8988T (cell line): Measurements from ENCODE around the gene CYSTM1.

ENCODE experiments used
- DNase-seq: peaks from one replicate; pipeline ENCODE4 v3.0.0; 2011

The CYSTM1 gene

GRCh38 chr5:140238756-140239155 lies 63.8 kb downstream of the CYSTM1 start:
- no peak for DNase-seq

GRCh38 chr5:140239461-140239860 lies 64.5 kb downstream of the CYSTM1 start:
- DNase-seq, result no peak

- peak; percentile 69 for DNase-seq
Observed at GRCh38 chr5:140239939-140240700, 65.1 kb downstream of the CYSTM1 start.

- no peak for DNase-seq
Observed at GRCh38 chr5:140240987-140241706, 66.2 kb downstream of the CYSTM1 start.

- no peak for DNase-seq
Observed at GRCh38 chr5:140242099-140242498, 67.1 kb downstream of the CYSTM1 start.

- DNase-seq, result no peak
Observed at GRCh38 chr5:140242890-140243585, 68.0 kb downstream of the CYSTM1 start.

GRCh38 chr5:140243706-140244250 lies 68.8 kb downstream of the CYSTM1 start:
- no peak for DNase-seq

GRCh38 chr5:140244525-140245025 lies 69.6 kb downstream of the CYSTM1 start:
- peak; percentile 61 for DNase-seq

GRCh38 chr5:140245341-140245740 lies 70.4 kb downstream of the CYSTM1 start:
- no peak for DNase-seq

- no peak for DNase-seq
Observed at GRCh38 chr5:140245926-140246325, 70.9 kb downstream of the CYSTM1 start.

GRCh38 chr5:140246378-140247122 lies 71.6 kb downstream of the CYSTM1 start:
- DNase-seq, result no peak

GRCh38 chr5:140248414-140248813 lies 73.4 kb downstream of the CYSTM1 start:
- no peak for DNase-seq

- DNase-seq, result no peak
Observed at GRCh38 chr5:140249536-140249935, 74.5 kb downstream of the CYSTM1 start.

GRCh38 chr5:140250386-140250785 lies 75.4 kb downstream of the CYSTM1 start:
- DNase-seq, result no peak

- peak; percentile 50 for DNase-seq
Observed at GRCh38 chr5:140251527-140251973, 76.6 kb downstream of the CYSTM1 start.

- DNase-seq, result no peak
Observed at GRCh38 chr5:140252470-140253126, 77.6 kb downstream of the CYSTM1 start.

- no peak for DNase-seq
Observed at GRCh38 chr5:140253985-140254384, 79.0 kb downstream of the CYSTM1 start.

- DNase-seq, result no peak
Observed at GRCh38 chr5:140255460-140256157, 80.6 kb downstream of the CYSTM1 start.

GRCh38 chr5:140256726-140257125 lies 81.7 kb downstream of the CYSTM1 start:
- DNase-seq, result no peak

- no peak for DNase-seq
Observed at GRCh38 chr5:140258016-140258415, 83.0 kb downstream of the CYSTM1 start.

GRCh38 chr5:140258873-140259272 lies 83.9 kb downstream of the CYSTM1 start:
- no peak for DNase-seq
